ENCODE data around the gene CYBC1.

The CYBC1 gene

GRCh38 chr17:82406131-82406671 lies 44.4 kb downstream of the CYBC1 start:
- H3K9me3 ChIP-seq (ENCODE audit: control insufficient read depth in 2 of 2, low read length in 2 of 2), result no peaks in the 10 kb centered on the region
- no peak overlapping the region for H3K27ac ChIP-seq (ENCODE audit: low read length)
- no peak overlapping the region for H3K9ac ChIP-seq (ENCODE audit: low read length in 2 of 2)
- peaks cover 6 to 15% of the 10 kb centered on the region in 2 donors for H3K36me3 ChIP-seq (ENCODE audit: control insufficient read depth in 2 of 2, insufficient read depth in 2 of 2, low read length in 2 of 2)
- H3K27me3 ChIP-seq (ENCODE audit: control insufficient read depth in 1 of 2, insufficient read depth in 2 of 2, low read length in 2 of 2), result no peaks in the 10 kb centered on the region
- H3K4me3 ChIP-seq (ENCODE audit: low read length in 2 of 2), result no peak overlapping the region
- no peaks in the 10 kb centered on the region for H3K4me1 ChIP-seq (ENCODE audit: control insufficient read depth, insufficient read depth, low read length)

GRCh38 chr17:82405051-82405450 lies 45.5 kb downstream of the CYBC1 start:
- no peak overlapping the region for H3K27ac ChIP-seq (ENCODE audit: low read length)
- peaks cover 3% of the 10 kb centered on the region for H3K4me1 ChIP-seq (ENCODE audit: control insufficient read depth, insufficient read depth, low read length)
- no peaks in the 10 kb centered on the region for H3K9me3 ChIP-seq (ENCODE audit: control insufficient read depth in 2 of 2, low read length in 2 of 2)
- H3K36me3 ChIP-seq (ENCODE audit: control insufficient read depth in 2 of 2, insufficient read depth in 2 of 2, low read length in 2 of 2), result peaks cover 6 to 15% of the 10 kb centered on the region in 2 donors
- no peaks in the 10 kb centered on the region for H3K27me3 ChIP-seq (ENCODE audit: control insufficient read depth in 1 of 2, insufficient read depth in 2 of 2, low read length in 2 of 2)
- H3K4me3 ChIP-seq (ENCODE audit: low read length in 2 of 2), result no peak overlapping the region
- H3K9ac ChIP-seq (ENCODE audit: low read length in 2 of 2), result no peak overlapping the region

DNA sequence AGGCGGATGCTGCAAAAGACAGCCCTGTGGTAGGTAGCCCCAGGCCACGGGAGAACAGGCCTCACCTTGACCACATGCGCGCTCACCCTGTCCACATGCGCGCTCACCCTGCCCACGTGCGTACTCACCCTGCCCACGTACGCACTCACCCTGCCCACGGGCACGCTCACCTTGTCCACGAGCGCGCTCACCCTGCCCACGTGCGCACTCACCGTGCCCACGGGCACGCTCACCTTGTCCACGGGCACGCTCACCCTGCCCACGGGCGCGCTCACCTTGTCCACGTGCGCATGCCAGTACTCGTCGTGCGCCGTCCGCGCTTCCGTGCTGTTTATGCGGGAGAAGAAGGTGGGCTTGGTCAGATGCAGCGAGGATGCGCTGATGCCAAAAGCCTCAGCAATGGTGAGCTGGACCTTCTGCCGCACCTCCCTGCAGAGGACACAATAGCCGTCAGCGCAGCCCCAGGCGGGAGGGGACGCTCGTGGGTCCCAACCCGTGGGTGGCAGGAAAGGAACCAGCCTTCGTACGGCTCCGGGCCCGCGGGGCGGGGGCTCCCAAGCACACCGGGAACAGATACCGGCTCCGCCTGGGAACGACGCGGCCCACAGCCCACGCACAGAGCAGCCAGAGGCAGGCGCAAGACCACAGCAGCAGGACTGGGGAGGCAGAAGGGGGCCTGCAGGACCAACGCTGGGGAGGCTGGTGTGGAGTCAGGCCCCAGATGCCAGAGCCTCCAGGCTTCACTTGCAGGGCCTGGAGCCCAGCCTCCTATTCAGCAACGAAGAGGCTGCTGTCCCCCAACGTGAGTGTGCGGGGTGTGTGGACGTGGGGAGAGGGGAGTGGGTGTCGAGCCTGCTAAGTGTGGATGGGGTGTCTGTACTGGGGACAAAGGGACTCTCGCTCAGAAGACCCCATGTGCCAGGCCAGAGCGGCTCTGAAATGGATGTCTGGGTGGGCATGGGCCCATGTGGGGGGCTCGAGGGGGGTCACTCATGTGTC lies 46.6 kb downstream of the CYBC1 start:
- no peaks in the 10 kb centered on the region for H3K27me3 ChIP-seq (ENCODE audit: control insufficient read depth in 1 of 2, insufficient read depth in 2 of 2, low read length in 2 of 2)
- H3K4me3 ChIP-seq (ENCODE audit: low read length in 2 of 2), result no peak overlapping the region
- H3K36me3 ChIP-seq (ENCODE audit: control insufficient read depth in 2 of 2, insufficient read depth in 2 of 2, low read length in 2 of 2), result peaks cover 6 to 15% of the 10 kb centered on the region in 2 donors
- H3K9me3 ChIP-seq (ENCODE audit: control insufficient read depth in 2 of 2, low read length in 2 of 2), result no peaks in the 10 kb centered on the region
- peaks cover 10% of the 10 kb centered on the region for H3K4me1 ChIP-seq (ENCODE audit: control insufficient read depth, insufficient read depth, low read length)
- no peak overlapping the region for H3K9ac ChIP-seq (ENCODE audit: low read length in 2 of 2)
- no peak overlapping the region for H3K27ac ChIP-seq (ENCODE audit: low read length)

DNA sequence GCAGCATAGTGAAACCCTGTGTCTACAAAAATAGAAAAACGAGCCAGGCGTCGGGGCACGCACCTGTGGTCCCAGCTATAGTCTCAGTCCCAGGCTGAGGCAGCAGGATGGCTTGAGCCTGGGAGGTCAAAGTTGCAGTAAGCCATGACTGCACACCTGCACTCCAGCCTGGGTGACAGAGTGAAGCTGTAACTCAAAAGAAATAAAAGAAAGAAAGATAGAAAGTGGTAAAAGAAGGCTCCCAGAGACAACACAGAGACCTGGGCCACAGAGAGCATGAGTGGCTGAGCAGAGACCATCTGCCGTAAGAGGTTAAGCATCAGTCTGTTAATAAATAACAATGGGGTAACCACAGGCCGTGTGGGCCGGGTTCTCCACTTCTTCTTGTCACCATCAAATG lies 47.7 kb downstream of the CYBC1 start:
- no peak overlapping the region for H3K9ac ChIP-seq (ENCODE audit: low read length in 2 of 2)
- no peaks in the 10 kb centered on the region for H3K9me3 ChIP-seq (ENCODE audit: control insufficient read depth in 2 of 2, low read length in 2 of 2)
- no peaks in the 10 kb centered on the region for H3K27me3 ChIP-seq (ENCODE audit: control insufficient read depth in 1 of 2, insufficient read depth in 2 of 2, low read length in 2 of 2)
- no peak overlapping the region for H3K27ac ChIP-seq (ENCODE audit: low read length)
- H3K4me3 ChIP-seq (ENCODE audit: low read length in 2 of 2), result no peak overlapping the region
- H3K4me1 ChIP-seq (ENCODE audit: control insufficient read depth, insufficient read depth, low read length), result peaks cover 10% of the 10 kb centered on the region
- peaks cover 6 to 15% of the 10 kb centered on the region in 2 donors for H3K36me3 ChIP-seq (ENCODE audit: control insufficient read depth in 2 of 2, insufficient read depth in 2 of 2, low read length in 2 of 2)

- Histone ChIP-seq H3K4me3 (ENCODE audit: low read length in 2 of 2) (no peak overlapping the region), H3K4me1 (ENCODE audit: control insufficient read depth, insufficient read depth, low read length) (peaks cover 10% of the 10 kb centered on the region), H3K9ac (ENCODE audit: low read length in 2 of 2) (no peak overlapping the region), H3K9me3 (ENCODE audit: control insufficient read depth in 2 of 2, low read length in 2 of 2) (no peaks in the 10 kb centered on the region), H3K27ac (ENCODE audit: low read length) (no peak overlapping the region), H3K27me3 (ENCODE audit: control insufficient read depth in 1 of 2, insufficient read depth in 2 of 2, low read length in 2 of 2) (no peaks in the 10 kb centered on the region), H3K36me3 (ENCODE audit: control insufficient read depth in 2 of 2, insufficient read depth in 2 of 2, low read length in 2 of 2) (peaks cover 6 to 15% of the 10 kb centered on the region in 2 donors)
Measured at GRCh38 chr17:82400830-82401229, 49.7 kb downstream of the CYBC1 start.

DNA sequence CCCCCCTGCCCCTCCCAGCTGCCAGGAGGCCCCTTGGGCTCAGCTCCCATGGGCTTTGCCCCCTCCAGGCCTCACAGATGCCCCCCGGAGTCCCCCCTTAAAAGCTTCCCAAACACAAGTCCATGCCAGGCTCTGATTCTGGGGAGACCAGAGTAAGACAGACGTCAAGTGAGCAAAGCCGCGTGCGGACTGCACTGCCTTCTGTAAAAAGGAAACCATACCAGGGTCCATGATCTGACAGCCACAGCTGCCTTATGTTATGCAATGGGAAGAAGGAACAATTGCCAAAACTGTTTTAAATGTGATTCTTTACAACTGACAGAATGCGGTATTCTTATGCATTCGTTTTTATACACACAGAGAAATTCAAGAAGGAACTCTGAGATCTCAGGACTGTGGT lies 50.3 kb downstream of the CYBC1 start:
- Histone ChIP-seq H3K9ac (ENCODE audit: low read length in 2 of 2) (no peak overlapping the region), H3K9me3 (ENCODE audit: control insufficient read depth in 2 of 2, low read length in 2 of 2) (no peaks in the 10 kb centered on the region), H3K36me3 (ENCODE audit: control insufficient read depth in 2 of 2, insufficient read depth in 2 of 2, low read length in 2 of 2) (peaks cover 6 to 15% of the 10 kb centered on the region in 2 donors), H3K4me1 (ENCODE audit: control insufficient read depth, insufficient read depth, low read length) (peaks cover 10% of the 10 kb centered on the region), H3K4me3 (ENCODE audit: low read length in 2 of 2) (no peak overlapping the region), H3K27me3 (ENCODE audit: control insufficient read depth in 1 of 2, insufficient read depth in 2 of 2, low read length in 2 of 2) (no peaks in the 10 kb centered on the region), H3K27ac (ENCODE audit: low read length) (no peak overlapping the region)

DNA sequence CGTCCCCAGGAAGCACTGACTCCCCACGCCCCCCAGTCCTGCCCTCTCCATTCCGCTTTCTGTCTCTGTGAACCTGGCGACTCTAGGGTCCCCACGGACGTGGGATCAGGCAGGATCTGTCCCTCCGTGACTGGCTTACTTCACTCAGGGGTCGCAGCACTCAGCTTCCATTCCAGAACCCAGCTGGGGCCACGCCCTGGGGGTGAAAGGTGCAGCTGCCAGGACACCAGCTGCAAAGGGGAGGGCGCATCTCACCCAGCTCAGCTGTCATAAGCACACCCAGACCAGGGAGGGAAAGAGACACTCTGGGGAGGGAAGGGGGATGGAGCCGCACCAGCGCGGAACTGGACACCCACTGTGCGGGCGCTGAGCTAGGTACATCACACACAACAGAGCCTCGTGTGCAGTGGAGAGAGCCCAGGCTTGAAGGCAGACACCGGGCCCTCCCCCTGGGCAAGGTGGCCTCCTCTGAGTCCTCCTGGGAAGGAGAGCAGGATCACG lies 50.9 kb downstream of the CYBC1 start:
- no peak overlapping the region for H3K4me3 ChIP-seq (ENCODE audit: low read length in 2 of 2)
- peaks cover 10% of the 10 kb centered on the region for H3K4me1 ChIP-seq (ENCODE audit: control insufficient read depth, insufficient read depth, low read length)
- no peaks in the 10 kb centered on the region for H3K9me3 ChIP-seq (ENCODE audit: control insufficient read depth in 2 of 2, low read length in 2 of 2)
- no peak overlapping the region for H3K9ac ChIP-seq (ENCODE audit: low read length in 2 of 2)
- H3K27me3 ChIP-seq (ENCODE audit: control insufficient read depth in 1 of 2, insufficient read depth in 2 of 2, low read length in 2 of 2), result no peaks in the 10 kb centered on the region
- no peak overlapping the region for H3K27ac ChIP-seq (ENCODE audit: low read length)
- peaks cover 6 to 15% of the 10 kb centered on the region in 2 donors for H3K36me3 ChIP-seq (ENCODE audit: control insufficient read depth in 2 of 2, insufficient read depth in 2 of 2, low read length in 2 of 2)

- H3K27me3 ChIP-seq (ENCODE audit: control insufficient read depth in 1 of 2, insufficient read depth in 2 of 2, low read length in 2 of 2), result no peaks in the 10 kb centered on the region
- no peak overlapping the region for H3K4me3 ChIP-seq (ENCODE audit: low read length in 2 of 2)
- H3K9me3 ChIP-seq (ENCODE audit: control insufficient read depth in 2 of 2, low read length in 2 of 2), result no peaks in the 10 kb centered on the region
- H3K4me1 ChIP-seq (ENCODE audit: control insufficient read depth, insufficient read depth, low read length), result peaks cover 10% of the 10 kb centered on the region
- H3K36me3 ChIP-seq (ENCODE audit: control insufficient read depth in 2 of 2, insufficient read depth in 2 of 2, low read length in 2 of 2), result peaks cover 6 to 18% of the 10 kb centered on the region in 2 donors
- no peak overlapping the region for H3K27ac ChIP-seq (ENCODE audit: low read length)
- H3K9ac ChIP-seq (ENCODE audit: low read length in 2 of 2), result no peak overlapping the region
Measured at GRCh38 chr17:82399041-82399441, 51.5 kb downstream of the CYBC1 start.

GRCh38 chr17:82397449-82398335 lies 52.9 kb downstream of the CYBC1 start:
- no peaks in the 10 kb centered on the region for H3K9me3 ChIP-seq (ENCODE audit: control insufficient read depth in 2 of 2, low read length in 2 of 2)
- H3K4me3 ChIP-seq (ENCODE audit: low read length in 2 of 2), result no peak overlapping the region
- H3K36me3 ChIP-seq (ENCODE audit: control insufficient read depth in 2 of 2, insufficient read depth in 2 of 2, low read length in 2 of 2), result peaks cover 8 to 10% of the 10 kb centered on the region in 2 donors
- peaks cover 10% of the 10 kb centered on the region for H3K4me1 ChIP-seq (ENCODE audit: control insufficient read depth, insufficient read depth, low read length)
- no peak overlapping the region for H3K9ac ChIP-seq (ENCODE audit: low read length in 2 of 2)
- H3K27ac ChIP-seq (ENCODE audit: low read length), result no peak overlapping the region
- H3K27me3 ChIP-seq (ENCODE audit: control insufficient read depth in 1 of 2, insufficient read depth in 2 of 2, low read length in 2 of 2), result no peaks in the 10 kb centered on the region
